Stimulated activated CD4-positive, alpha-beta T cell treated with anti-CD3 and anti-CD28 coated beads, Interleukin-1b, Interleukin-23, amount 100 ng/mL, for 4 hours (primary cell): ENCODE measurements around the gene IRAG1.

Source experiments
- DNase-seq, 2 donors: peaks; one replicate each; pipeline ENCODE4 v3.0.0-alpha.2; 2020; ENCODE audit warnings: low read depth in 2 of 2

Gene IRAG1

DNA sequence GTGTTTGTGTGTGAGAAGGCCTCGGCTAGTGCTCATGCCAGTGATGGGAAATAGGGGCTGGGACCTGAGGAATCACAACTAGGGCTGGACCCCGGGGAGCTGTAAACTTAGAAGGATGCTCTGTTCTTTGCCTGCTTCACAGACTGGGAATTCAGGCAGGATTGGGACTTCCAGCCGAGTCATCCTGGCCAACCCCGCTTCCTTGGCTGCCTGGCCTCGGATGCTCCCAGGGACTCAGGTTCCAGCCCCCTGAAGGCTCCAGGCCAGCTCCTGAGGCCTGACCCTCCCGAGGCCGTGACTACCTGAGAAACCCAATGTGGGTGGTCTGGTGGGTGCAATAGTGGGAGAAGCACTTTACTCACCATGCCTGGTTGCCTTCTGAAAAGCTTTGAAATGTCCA lies 44.7 kb downstream of the IRAG1 start:
- no peak for DNase-seq

DNA sequence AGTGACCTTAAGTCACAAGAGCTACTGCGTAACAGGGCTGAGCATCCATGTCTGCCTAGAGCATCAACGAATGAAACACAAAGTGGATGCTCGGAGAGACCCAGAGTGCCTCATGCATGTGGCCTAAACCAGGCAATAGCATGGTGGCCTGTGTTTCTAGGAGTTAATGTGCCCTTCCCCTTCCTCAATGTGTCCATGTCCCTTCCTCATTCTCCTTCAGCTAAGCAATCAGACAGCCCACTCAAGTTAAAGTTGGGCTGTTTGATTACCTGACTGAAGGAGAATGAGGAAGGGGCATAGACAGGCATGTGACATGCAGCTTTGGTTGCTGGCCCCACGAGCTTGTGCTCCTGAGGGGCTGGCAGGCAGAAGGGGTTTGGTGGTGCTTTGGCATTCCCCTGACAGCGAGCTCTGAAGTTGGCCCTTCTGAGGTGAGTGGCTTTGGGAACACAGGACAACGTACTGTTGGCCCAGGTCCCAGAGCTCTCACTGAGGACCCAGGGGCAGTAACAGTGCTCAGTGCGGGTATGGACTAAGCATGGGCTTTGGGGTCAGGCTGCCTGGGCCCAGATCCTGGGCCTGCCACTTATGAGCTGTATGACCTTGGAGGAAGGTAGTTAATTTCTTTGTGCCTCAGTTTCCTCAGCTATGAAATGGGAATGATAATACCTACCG lies 46.7 kb downstream of the IRAG1 start:
- no peak for DNase-seq

DNA sequence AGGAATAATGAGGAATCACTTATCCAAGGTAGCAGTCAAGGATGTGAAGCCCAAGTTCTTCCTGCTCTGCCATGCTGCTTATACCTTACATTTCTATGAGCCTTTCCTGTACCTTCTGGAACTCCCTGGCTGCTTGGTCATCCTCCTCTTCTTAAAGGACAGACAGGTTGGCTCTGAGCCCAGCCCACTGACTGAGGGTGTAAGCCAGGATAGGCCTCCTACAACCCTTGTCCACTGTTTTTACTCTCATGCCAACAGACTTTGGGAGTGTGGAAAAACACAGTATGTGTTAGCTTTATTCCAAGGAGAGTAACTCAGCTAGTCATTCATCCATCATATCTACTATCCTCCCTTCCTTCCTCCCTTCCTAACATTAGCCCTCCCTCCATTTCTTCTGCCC lies 47.5 kb downstream of the IRAG1 start:
- no peak for DNase-seq

DNA sequence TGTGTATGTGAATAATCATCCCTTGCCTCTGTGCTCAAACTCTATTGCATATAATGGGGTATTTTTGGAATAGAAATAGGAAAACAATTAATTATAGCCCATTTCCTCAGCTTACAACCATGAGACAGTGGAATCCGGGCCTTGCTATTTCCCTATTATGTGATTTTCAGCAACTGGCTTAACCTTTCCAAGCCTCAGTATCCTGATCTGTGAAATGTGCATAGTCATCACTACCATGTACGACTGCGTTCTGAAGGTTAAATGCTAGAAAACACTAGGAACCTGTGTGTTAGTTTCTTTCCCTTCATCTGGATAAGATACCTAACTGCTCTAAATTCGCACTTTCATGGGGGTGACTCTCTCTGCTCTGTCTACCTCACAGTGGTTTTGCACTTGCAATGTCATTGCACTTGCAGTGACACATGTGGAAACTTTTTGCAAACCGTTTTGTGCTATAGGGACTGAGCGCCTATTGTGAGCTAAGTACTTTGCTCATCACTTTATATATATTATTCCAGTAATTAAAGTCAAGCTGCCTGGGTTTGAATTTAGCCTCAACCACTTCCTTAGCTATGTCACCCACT lies 48.3 kb downstream of the IRAG1 start:
- no peak for DNase-seq
